Stimulated activated CD4-positive, alpha-beta T cell treated with anti-CD3 and anti-CD28 coated beads, Interleukin-2, amount 100 ng/mL, for 4 hours (primary cell): ENCODE measurements around the gene ZNF26.
"Not testable (repeated sequence)": the region's sequence is repeated elsewhere in the genome, so short reads cannot be mapped to it uniquely, and the experiment has no call there.

Source experiments
- DNase-seq: peaks from one replicate; pipeline ENCODE4 v3.0.0-alpha.2; 2020; ENCODE audit warnings: low read depth

ZNF26 gene

DNA sequence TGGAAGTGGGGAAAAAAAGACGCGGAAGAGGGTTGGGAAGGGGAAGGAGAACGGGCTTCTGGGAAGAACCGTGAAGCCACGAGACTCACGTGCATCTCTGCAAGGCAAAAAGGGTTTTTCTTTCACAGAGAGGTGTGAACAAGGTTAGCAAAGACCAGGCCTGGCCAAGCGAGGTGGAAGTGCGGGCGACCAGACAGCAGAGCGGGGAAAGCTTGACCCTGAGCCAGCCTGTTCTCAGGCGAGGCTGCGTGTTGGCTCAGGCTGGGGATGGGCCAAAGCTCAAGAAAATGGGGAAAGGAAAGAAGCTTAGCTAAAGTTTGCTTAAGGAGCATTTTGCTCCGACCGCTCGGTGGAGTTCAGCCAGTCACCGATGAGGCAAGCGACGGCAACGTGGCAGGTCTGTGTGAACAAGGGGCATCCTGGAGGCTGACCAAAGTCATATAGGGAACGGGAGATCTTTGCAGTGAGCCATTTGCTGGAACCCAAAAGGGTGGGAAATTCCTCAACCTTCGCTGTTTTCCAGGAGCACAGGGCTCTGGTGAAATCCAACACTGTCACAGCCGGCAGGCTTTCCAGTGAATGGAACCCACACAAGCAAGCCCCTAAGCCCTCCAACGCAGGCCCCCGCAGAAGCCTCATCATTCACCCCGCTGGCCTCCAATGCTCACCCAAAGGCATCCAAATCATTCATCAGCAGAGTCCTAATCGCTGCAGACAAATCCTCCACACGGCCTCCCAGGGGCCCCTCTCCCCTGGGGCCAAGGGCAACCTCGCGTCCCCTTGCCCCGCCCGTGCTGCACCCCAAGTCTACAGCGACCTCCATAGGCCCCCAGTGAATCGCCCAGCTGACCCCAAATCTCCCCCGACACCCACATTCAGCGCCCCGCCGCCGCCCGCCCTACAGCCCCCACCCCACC is 30.8 kb upstream of the ZNF26 start:
- no peak for DNase-seq

DNA sequence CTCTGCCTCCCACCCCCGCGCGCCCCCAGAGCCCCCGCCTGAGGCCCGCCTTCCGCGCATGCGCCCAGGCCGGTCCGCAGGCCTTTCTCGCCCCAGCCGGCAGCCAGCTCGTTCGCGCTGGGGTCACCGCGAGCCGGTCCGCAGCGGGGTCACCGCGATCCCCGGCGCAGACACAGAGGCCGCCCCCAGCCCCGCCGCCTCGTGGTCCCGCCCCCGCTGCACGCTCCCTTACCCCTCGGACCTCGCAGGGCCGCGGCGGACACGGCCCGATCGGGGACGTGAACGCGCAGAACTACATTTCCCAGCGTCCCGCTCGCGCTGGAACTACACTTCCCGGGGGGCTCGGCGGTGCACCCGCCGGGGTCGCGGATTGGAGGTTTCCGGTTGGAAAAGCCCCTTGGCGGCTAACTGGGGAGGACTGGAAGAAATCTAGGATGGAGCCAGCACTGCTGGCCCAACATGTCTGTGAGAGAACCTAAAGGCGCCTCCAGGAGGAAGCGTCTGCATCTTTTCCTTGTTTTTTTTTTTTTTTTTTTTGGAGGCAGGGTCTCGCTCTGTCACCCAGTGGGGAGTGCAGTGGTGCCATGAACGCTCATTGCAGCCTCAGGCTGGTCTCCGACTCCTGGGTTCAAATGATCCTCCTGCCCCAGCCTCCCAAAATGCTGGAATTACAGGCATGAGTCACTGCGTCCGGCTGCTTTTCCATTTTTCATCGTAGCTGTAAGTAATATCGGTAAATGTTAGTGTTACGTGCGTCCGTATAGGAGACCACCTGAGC is 30.0 kb upstream of the ZNF26 start, which contains the start of gene ZNF605:
Gene ZNF605, minus strand, starts transcription at position 296 of the 778 bp plus-strand sequence. CDS start 10,671 bp downstream, outside the sequence.
- peak; percentile 76 for DNase-seq

DNA sequence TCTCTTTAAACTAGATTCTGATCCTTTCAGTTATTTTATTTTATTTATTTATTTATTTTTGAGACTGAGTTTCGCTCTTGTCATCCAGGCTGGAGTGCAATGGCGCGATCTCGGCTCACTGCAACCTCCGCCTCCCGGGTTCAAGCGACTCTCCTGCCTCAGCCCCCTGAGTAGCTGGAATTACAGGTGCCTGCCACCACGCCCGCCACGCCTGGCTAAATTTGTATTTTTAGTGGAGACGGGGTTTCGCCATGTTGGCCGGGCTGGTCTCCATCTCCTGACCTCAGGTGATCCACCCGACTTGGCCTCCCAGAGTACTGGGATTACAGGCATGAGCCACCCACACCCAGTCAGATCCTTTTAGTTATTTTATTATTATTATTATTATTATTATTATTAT is 24.4 kb upstream of the ZNF26 start:
- not testable (repeated sequence) for DNase-seq

DNA sequence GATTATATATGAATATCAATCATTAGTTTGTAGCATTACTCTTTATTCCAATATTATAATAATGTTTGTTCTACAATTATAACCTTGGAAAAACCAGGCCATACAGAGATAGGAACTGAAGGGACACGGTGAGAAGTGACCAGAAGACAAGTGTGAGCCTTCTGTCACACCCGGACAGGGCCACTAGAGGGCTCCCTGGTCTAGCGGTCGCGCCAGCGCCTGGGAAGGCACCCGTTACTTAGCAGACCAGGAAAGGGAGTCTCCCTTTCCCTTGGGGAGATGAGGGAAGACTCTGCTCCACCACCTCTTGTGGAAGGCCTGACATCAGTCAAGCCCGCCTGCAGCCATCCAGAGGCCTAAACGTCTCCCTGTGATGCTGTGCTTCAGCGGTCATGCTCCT is 22.2 kb upstream of the ZNF26 start:
- not testable (repeated sequence) for DNase-seq

DNA sequence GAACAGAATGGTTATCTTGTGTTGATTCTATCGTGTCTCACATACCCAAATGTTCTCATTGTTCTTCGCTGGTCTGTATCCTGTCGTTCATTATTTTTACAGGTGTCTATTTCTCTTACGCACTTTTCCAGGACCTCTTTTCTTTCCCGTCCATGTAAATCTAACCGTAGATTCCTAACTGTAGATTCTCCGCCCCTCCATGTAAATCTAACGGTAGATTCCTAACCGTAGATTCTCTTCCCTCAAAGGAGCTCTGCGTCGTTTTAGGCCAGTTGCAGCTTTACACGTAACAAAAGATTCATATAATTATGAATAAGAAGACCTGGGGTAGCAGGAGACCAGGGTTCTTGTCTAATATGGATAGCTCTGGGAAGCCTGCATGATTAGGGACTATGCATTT is 20.4 kb upstream of the ZNF26 start:
- DNase-seq = no peak

DNA sequence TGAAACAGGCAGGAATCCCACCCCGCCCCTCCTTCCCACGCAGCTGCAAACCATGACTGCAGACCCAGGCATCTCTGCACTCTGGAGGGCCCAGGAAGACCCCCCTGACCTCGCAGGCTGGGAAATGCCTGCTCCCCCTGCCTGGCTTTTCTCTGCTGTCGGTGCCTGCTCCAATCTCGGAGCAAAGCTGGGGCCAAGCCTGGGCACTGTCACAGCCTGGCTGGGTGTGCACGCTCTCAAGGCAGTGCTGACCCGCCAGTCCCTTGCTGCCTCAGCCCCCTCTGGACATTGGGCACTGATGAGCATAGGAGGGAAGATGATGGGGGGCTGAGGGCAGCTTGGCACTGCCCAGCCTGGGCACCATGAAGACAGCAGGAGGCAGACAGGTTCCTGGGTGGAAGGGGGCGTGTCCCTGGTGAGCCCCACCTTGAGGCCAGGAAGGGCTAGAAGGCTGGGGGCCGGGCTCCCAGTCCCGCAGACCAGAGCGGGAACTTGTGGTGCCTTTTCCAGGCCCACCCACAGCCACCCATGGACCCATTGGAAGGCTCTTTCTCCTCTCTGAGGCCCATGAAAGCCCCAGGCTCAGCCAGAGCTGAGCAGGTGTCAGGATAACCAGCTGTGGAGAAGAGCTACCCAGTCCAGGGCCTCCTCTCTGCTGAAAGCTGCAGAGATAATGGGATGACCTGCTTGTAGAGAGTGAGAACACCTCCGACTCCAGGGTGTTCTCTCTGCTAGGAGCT is 19.3 kb upstream of the ZNF26 start:
- DNase-seq = no peak

DNA sequence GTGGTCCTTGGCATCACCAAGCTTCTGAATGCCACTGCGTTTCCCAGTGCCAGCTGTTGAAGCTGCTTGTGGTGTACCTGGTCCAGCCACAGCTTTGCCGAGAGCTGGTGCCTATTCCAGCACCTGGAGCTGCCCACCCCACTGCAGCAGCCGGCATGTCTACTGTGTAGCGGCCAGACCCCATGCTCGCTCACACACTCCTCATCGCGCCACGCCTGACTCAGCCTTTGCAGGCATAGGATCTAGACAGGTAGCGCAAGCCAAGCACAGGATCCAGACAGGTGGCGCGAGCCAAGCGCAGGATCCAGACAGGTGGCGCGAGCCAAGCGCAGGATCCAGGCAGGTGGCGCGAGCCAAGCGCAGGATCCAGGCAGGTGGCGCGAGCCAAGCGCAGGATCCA is 18.4 kb upstream of the ZNF26 start:
- no peak for DNase-seq

DNA sequence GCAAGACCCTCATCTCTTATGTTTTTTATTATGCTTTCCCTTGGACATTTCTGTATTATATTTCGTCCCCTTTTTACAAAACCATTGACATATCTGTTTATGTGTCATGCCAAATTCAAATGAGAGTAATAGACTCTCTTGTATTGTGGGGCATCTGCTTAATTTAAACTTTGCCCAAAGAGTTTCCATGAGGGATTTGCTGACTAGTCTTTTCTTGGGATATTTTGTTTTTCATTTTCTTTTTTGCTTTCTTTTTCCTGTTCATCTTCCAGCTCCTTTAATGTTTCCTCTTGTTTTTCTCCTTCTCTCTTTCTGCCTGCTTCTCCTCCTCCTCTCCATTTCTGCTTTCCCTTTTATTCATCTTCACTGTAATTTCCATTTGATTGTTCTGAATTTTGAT is 13.8 kb upstream of the ZNF26 start:
- no peak for DNase-seq

DNA sequence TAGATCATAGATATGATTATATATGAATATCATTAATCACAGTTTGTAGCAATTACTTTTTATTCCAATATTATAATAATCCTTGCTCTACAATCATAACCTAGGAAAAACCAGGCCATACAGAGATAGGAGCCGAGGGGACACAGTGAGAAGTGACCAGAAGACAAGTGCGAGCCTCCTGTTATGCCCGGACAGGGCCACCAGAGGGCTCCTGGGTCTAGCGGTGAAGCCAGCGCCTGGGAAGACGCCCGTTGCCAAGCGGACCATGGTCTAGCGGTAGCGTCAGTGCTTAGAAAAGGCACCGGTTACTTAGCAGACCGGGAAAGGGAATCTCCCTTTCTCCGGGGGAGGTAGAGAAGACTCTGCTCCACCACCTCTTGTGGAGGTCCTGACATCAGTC is 9.3 kb upstream of the ZNF26 start:
- peak; percentile 19 for DNase-seq

DNA sequence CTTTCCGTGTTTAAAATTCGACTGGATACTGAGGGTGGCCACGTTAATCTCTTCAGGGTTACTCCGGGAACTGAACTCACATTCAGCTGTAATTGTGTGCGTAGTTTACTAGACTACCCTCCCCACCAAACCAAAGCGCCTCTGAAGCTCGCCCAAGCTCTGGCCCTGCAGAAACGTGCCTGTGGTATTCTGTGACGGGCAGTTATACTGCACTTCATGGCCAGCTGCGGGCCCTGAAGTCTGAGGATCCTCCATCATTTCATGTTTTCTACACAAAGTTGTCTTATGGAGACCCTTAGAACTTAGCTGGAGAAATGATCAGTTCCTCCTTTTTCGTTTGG is 688 bp downstream of the ZNF26 start:
- DNase-seq = no peak

DNA sequence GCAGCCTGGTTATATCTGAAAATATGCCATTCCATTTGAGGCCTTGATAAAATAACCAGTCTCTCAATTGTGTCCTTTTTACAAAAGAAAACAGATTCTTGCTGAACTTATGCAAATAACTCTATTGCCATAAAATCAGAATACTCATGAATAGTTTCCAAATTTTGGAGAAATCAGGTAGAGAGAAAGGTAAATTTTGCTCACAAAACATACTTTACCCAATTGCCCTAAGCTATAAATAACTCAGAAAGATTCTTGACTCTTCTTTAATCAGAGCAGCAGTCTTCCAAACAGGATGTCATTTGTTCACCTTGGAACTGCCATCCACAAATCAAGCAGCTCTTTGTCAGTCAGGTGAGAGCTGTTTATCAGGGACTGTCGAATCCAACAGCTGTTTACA is 12.6 kb downstream of the ZNF26 start:
- DNase-seq = no peak

DNA sequence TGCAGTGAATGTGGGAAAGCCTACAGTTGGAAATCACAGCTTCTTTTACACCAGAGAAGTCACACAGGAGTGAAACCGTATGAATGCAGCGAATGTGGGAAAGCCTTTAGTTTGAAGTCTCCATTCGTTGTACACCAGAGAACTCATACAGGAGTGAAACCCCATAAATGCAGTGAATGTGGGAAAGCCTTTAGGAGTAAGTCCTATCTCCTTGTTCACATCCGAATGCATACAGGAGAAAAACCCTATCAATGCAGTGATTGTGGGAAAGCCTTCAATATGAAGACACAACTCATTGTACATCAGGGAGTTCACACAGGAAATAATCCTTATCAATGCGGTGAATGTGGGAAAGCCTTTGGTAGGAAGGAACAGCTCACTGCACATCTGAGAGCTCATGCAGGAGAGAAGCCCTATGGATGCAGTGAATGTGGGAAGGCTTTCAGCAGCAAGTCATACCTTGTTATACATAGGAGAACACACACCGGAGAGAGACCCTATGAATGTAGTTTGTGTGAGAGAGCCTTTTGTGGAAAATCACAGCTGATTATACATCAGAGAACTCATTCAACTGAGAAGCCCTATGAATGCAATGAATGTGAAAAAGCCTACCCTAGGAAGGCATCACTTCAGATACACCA is 24.6 kb downstream of the ZNF26 start:
- DNase-seq = no peak

DNA sequence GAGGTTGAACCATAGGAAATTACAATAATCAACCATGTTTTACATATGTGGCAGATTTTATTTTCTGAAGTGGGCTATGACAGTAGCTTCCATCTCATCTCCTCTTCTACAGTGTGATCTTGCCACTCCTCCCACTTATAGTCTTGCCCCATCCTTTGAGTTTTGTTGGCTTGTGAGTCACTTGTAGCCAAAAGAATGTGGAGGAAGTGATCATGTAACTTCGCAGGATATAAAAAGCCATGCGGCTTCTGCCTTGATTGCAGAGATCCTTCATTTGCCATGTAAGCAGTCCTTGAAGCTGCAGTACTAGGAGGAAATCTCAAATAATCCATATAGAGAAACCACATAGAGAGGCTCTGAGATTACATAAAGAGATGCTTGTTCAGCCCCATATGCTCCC is 37.4 kb downstream of the ZNF26 start:
- DNase-seq = no peak

DNA sequence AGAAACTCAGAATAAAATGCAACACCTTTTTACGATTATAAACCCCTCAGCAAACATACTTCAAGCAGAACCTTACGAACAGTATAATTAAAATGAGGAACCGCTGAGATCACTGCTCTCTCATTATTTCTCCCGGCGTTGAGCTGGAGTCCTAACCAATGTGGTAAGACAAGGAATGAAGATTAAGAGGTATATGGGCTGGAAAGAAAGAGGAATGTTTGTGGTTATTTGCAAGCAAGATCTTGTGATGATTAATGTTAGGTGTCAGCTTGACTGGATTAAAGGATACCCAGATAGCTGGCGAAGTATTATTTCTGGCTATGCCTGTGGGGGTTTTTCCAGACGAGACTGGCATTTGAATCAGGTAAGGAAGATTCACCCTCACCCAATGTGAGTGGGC is 40.8 kb downstream of the ZNF26 start:
- DNase-seq = no peak

DNA sequence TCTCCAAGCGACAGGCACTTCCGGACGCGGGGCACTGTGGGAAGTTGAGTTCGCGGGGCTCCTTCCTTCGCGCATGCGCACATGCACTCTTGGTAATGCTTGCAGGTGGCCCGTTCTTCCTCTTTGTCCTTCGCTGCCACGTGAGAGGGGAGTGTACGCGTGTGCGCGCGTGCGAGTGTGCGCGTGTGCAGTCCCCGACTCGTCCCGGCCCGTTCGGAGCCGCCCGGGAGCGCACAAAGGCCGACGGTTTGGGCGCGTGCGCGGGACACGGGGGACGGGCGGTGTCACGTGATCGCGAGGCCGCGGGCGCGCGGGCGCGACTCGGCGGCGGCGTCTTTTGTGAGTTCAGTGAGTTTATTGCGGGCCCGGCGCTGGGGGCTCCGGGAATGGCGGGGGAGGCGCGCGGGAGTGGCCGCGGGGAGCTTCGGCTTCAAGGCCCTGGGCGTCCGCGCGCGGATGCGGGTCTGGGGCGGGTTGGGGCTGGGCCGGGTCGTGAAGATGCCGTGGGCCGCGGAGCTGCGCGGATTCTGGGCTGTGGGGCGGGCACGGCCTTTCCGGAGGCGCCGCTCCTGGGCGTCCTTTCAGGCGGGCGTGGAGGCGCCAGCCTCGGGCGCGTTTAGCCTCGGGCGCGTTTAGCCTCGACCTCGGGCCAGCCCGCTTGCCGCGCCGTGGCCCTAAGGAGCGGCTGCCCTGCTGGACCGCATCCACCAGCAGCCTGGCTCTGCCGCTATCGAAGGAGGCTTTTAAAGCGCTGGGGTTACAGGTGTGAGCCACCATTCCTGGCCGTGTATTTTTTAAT is 51.2 kb downstream of the ZNF26 start, which contains the start of gene ZNF84:
Gene ZNF84, plus strand, starts transcription at position 303 of the 799 bp plus-strand sequence. CDS start 3,959 bp downstream, outside the sequence.
- peak; percentile 98 for DNase-seq

DNA sequence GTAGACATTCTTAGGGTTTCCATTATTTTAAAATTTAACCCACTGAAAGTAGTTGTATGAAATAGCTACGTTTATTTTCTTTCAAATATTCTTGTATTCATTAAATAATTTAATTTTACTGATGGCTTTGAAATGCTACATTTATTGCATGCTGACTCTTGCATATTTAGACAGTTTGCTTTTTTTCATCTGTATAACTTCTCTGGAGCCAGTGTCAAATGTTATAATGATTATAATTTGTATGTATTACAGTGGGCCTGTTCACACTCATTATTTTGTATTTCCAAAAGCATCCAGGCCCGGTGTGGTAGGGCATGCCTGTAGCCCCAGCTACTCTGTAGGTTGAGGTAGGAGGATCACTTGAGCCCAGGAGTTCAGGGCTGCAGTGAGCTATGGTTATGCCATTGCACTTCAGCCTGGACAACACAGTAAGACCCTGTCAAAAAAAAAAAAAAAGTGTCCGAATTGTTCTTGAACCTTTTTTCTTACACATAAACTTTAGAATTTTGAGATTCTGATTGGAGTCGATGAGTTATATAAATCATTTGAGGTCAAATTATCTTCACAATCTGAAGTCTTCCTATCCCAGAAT is 52.0 kb downstream of the ZNF26 start:
- DNase-seq = no peak

DNA sequence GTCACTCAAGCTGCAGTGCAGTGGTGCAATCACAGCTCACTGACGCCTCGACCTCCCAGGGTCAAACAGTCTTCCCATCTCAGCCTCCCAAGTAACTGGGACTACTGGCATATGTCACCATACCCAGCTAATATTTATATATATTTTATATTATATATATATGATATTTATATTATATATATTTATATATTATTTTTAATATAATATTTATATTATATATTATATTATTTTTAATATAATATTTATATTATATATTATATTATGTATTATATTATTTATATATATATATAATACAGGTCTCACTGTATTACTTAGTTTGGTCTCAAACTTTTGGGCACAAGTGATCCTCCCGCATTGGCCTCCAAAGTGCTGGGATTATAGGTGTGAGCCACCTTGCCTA is 60.5 kb downstream of the ZNF26 start:
- no peak for DNase-seq

DNA sequence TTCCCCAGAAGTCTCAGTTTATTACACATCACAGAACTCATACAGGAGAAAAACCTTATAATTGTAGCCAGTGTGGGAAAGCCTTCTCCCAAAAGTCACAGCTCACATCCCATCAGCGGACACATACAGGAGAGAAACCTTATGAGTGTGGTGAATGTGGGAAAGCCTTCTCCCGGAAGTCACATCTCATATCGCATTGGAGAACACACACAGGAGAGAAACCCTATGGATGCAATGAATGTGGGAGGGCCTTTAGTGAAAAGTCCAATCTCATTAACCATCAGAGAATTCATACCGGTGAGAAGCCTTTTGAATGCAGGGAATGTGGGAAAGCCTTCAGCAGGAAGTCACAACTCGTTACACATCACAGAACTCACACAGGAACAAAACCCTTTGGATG is 71.3 kb downstream of the ZNF26 start:
- DNase-seq = no peak

DNA sequence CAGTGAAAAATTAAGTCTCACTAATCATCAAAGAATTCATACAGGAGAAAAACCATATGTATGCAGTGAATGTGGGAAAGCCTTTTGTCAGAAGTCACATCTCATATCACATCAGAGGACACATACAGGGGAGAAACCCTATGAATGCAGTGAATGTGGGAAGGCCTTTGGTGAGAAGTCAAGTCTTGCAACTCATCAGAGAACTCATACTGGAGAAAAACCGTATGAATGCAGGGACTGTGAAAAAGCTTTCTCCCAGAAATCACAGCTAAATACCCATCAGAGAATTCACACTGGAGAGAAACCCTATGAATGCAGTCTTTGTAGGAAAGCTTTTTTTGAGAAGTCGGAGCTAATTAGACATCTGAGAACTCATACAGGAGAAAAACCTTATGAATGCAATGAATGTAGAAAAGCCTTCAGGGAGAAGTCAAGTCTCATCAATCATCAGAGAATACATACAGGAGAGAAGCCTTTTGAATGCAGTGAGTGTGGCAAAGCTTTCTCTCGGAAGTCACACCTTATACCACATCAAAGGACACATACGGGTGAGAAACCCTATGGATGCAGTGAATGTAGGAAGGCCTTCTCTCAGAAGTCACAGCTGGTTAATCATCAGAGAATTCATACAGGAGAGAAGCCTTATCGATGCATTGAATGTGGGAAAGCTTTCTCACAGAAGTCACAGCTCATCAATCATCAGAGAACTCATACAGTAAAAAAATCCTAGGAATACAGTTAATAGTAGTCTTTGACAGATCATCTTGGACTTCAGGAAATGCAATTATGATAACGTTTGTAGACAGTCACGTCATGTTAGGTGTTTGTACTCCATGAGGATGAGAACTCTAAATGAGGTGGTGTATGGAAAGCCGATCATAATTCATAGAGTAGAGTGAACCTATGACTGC is 72.3 kb downstream of the ZNF26 start:
- DNase-seq = no peak

DNA sequence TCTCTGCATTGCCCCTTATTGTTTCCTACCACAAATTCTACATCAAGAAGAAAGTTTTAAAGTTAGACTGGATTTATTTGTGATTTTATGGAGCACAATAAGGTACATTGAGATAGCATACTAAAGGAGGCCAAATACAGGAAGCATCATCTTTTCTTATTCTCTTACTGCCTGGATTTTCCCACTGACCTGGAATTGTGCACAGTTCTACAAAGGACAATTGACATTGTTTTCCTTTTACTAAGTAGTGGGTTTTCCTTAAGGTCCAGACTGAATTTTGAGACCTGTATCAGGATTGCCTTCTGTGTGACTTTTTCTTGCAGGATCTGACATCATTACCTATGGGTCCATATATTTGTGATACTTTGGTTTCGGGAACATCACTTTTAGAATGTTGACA is 75.8 kb downstream of the ZNF26 start:
- no peak for DNase-seq
